Activated effector memory CD4-positive, alpha-beta T cell treated with Interleukin-2 at 50 U/mL for 16 hours (primary cell): Measurements from ENCODE around the gene CMSS1.
"Not testable (repeated sequence)": the region's sequence is repeated elsewhere in the genome, so short reads cannot be mapped to it uniquely, and the experiment has no call there.

ENCODE experiments used
- DNase-seq: peaks from one replicate; pipeline ENCODE4 v3.0.0-alpha.2; 2020

CMSS1 gene

GRCh38 chr3:99823723-99824711, 6.4 kb downstream of the CMSS1 start:
- DNase-seq = no peak

DNA sequence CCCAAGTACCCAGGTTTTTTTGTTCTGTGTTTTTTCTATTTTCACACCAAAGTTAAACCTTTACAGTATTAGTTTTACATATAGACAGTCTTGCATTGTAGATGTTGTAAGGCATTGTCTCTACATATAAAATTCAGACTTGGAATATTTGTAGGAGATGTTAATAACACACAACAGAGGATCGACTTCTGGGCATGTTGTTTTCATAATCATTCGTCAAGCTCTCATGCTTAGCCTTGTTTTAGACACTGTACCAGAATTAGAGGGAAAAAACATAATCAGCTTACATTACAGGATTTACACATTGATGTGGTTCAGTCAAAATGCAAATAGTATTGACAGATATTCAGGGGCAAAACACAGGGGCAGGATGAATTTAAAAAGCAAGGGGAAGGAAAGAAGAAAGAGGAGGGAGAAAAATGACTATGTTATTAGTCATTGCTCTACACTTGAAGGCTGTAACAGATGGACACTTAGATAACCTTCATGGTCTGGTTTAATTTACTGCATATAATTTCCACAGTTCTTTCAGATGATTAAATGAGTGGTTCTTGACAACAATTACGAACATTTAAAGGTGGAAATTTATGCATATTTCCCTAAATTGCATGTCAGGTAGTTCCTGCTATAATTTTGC, 7.5 kb downstream of the CMSS1 start:
- no peak for DNase-seq

DNA sequence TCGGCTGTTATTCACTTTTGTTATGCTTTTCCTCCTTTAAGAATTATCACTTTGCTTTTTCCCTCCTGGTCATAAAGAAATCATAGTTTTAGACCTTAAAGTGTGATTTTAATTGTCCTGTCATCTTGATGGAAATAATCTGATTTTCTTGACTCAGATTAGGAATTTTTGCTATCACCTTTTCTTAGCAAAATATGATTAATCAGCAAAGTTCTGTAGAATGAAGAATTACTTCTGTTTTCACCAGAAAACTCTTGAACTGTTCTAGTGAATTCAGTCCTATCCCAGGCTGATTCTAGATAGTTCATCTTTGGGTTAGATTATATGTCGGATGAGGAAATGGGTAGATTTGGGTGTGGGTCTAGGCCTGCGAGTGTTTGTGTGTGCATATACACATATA, 12.2 kb downstream of the CMSS1 start:
- DNase-seq = no peak

DNA sequence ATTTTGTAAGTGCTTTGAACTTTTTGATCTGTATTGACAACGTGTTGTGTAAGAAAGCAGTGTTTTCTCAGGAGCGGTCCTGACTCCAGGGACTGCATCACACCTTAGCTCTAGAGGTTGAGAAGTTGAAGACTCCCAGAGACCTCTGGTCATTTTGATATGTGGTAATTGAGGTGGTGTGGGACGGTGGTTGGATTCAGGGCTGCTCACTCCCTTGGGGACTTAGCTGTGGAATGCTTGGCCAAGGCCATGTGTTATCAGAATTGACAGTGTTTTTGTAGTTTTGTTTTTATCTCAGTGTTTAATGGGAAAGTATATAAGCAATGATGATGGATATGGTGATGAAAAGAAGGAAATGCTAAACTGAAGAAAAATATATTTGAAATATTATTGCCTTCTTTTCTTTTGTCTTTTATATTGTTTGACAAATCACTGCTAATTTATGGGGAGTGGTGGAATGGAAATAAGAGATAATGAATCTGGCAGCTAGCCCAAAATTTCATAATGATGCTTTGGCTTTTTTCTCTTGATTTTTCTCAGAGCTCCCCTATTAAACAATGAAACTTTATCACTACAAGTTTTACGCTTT, 16.0 kb downstream of the CMSS1 start:
- DNase-seq = no peak

DNA sequence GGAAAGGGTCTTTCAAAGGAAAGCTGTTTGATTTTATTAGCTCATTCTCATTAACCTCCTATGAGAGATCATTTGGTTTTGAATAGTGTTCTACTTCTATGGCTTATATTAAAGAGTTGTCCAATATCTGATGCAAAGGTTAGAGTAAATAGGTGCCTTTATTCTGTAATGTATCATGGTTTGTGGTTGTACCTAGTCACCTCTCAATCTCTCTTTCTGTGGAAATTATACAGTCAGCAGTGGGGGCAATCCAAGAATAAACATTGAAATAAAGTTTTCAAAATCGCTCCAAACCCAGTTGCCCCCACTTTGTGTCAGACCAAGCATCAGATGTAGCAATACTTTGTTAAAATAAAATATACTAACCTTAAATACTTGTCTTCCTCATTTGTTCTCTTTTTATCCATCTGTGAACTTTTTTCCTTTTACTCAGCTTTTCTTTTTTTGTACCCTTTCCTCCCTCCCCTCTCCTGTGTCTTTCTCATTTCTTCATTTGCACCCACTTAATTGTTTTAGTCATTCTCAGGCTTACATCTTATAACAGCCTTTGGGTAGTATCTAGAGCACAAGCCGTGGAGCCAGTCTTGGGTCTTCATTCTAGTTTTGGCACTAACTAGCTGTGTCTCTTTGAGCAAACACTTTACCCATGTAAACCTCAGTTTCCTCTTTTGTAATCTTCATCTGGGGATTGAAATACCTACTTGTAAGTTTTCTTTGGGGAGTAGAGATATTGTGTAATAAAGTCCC, 16.7 kb downstream of the CMSS1 start:
- DNase-seq = no peak

DNA sequence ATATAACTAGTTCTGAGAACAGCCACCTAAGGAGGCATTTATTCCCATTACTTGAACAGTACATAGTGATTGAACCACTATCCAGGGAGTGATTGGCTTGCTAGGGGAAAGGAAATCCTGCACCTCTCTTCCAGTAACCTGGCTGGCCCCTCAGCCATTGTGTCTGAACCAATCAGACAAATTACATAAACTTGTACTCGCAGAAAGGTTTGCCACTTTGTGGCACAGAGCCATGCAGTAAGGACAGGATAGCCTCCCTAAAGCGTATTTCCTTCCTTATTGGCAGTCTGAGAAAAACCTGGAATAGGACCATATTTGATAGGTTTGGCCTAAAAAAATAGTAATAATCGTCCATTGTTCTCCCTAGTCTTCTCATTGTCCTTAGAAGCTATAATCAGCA, 19.0 kb downstream of the CMSS1 start:
- no peak for DNase-seq

- DNase-seq = no peak
Measured at GRCh38 chr3:99837715-99838114, 20.1 kb downstream of the CMSS1 start.

DNA sequence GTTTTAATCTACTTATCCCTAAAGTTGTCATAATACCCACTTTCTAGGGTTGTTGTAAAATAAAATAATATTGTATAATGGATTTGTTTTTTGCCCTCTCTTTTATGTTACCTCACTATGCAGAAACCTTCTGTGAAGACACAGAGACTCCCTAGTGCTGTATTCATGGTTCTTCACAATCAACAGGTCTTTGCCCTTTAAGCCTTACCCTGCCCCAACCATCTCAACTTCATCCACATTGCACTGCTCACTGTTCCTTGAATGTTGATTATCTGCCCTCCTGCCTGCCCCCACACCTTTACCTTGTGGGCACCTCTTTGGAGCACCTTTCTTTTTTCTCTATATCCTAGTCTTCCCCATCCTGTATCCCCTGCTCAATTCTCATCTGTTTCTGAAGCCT, 21.1 kb downstream of the CMSS1 start:
- no peak for DNase-seq

DNA sequence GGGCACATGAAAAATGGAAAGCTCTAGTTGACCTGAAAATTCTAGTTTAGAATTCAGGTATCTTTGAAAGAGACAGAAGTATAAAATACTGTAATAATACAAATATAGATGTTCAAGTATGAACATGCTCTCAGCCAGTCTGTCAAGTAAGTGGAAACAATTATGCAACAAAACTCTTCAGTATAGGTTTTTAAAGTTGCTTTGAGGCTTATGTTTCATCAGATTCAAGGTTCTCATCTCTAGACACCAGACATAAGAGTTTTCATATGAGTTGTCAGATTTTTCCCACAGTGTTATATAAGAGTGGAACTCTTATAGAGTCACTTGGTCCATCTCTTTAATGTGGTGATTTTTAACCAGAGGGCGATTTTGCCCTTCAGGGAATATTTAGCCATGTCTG, 22.0 kb downstream of the CMSS1 start:
- DNase-seq = no peak

- DNase-seq = not testable (repeated sequence)
Measured at GRCh38 chr3:99841949-99842348, 24.3 kb downstream of the CMSS1 start.

- DNase-seq = no peak
Measured at GRCh38 chr3:99842826-99843589, 25.3 kb downstream of the CMSS1 start.

GRCh38 chr3:99843590-99844258, 26.1 kb downstream of the CMSS1 start:
- no peak for DNase-seq

- DNase-seq = no peak
Measured at GRCh38 chr3:99845331-99845730, 27.7 kb downstream of the CMSS1 start.

DNA sequence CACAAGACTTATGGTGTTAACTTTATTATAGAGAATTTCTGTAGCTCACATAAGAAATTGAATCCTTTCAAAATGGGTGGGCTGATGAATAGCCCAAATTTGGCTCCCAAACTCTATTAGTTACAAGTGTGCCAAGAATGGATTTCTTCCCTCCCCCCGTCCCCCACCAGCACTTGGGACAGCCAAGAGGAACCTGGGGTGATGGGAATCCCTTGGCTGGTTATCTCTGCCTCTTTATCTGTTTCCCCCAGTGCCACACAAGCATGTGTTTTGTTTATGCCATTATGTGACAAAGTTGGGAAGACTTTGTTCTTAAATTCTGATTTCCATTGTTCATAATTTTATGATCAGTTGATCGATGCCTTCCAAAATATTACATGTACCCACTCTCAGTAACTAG, 28.3 kb downstream of the CMSS1 start:
- DNase-seq = no peak

- no peak for DNase-seq
Measured at GRCh38 chr3:99846477-99847160, 29.0 kb downstream of the CMSS1 start.

GRCh38 chr3:99848433-99848832, 30.8 kb downstream of the CMSS1 start:
- DNase-seq = no peak

GRCh38 chr3:99850608-99851007, 32.9 kb downstream of the CMSS1 start:
- no peak for DNase-seq

GRCh38 chr3:99851955-99852354, 34.3 kb downstream of the CMSS1 start:
- no peak for DNase-seq

GRCh38 chr3:99852851-99853250, 35.2 kb downstream of the CMSS1 start:
- no peak for DNase-seq

DNA sequence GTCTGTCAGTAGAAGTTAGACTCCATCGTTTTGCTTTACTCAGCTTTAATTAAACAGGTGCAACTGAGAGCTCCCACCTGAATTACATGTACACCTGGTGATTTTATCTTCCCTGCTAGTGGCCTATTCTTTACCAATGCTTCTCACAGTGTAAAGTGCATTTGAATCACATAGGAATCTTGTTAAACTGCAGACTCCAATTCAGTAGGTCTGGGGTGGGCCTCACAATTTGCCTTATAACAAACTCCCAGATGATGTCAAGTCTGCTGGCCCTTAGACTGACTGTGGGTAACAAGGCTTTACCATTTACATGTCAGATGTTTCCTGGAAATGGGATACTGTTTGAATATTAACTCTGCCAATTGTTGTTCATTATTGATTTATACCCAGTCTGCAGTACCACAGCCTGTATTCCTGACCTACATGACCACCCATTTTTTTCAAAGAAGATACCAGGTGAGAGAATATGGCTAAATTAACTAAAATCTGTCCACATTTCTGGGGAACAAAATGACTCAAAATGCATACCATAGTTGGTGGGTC, 37.2 kb downstream of the CMSS1 start:
- DNase-seq = no peak

- DNase-seq = no peak
Measured at GRCh38 chr3:99855900-99856299, 38.2 kb downstream of the CMSS1 start.
